GM10248 (cell line): ENCODE results near the gene EGR1.

Source experiments
- CTCF ChIA-PET: fragments of 300-600 bp; sonication (Branson Sonifier 250); formaldehyde crosslinking; extraction: SDS; loops from one replicate; lab custom pipeline; 2021; ENCODE audit warnings: antibody characterized with exemption; lab: Yijun Ruan, JAX
- POLR2A ChIA-PET: fragments of 350-650 bp; sonication (Branson Sonifier 250); formaldehyde crosslinking; extraction: SDS; loops from one replicate; lab custom pipeline; 2020; ENCODE audit warnings: antibody characterized with exemption; lab: Yijun Ruan, JAX
- DNase-seq: peaks from one replicate; pipeline ENCODE4 v3.0.0; 2012; ENCODE audit errors: extremely low spot score
- CTCF ChIP-seq: IDR thresholded peaks from 2 replicates; pipeline ENCODE4 v1.5.1; 2012; ENCODE audit warnings: mild to moderate bottlenecking, low read depth; ENCODE audit errors: extremely low read depth, missing control alignments, control extremely low read depth

Gene EGR1

GRCh38 chr5:138464008-138464387 is 1.3 kb upstream of the EGR1 start:
- peak; percentile 68 for TF ChIP-seq CTCF
- DNase-seq, result peak; percentile 95
- CTCF ChIA-PET, result interaction anchor here (0.7 to 10.3 kb wide), 11 partner anchors 9 to 279 kb away, joined by 3 to 152 read pairs (median 5); no protein-coding TSS in a partner anchor
- POLR2A ChIA-PET, result interaction anchor here (2.0 kb wide), 1 partner anchor 8 kb away, joined by 6 read pairs; no protein-coding TSS in a partner anchor

GRCh38 chr5:138464388-138465260 is 655 bp upstream of the EGR1 start:
- ChIA-PET POLR2A (interaction anchor here (0.7 to 2.2 kb wide), 16 partner anchors 9 to 133 kb away, joined by 3 to 16 read pairs (median 8); partner anchors contain the start of genes CDC25C, ETF1, HSPA9 and KDM3B), CTCF (interaction anchor here (0.6 to 10.3 kb wide), 12 partner anchors 9 to 279 kb away, joined by 3 to 152 read pairs (median 6); partner anchors contain the start of genes ETF1 and KDM3B)
- TF ChIP-seq CTCF, result peak; percentile 29
- peak; percentile 94 for DNase-seq

GRCh38 chr5:138466125-138466899 is 1.0 kb downstream of the EGR1 start:
- ChIA-PET POLR2A (interaction anchor here (0.6 to 2.2 kb wide), 23 partner anchors 8 to 1170 kb away, joined by 3 to 16 read pairs (median 7); partner anchors contain the start of genes CDC25C, ETF1, FAM53C and HSPA9), CTCF (interaction anchor here (1.0 to 10.3 kb wide), 5 partner anchors 10 to 114 kb away, joined by 3 to 152 read pairs (median 7); partner anchors contain the start of gene KDM3B)
- TF ChIP-seq CTCF, result no peak
- DNase-seq, result no peak

GRCh38 chr5:138466900-138467710 is 1.8 kb downstream of the EGR1 start:
- ChIA-PET CTCF (interaction anchor here (1.0 to 10.3 kb wide), 3 partner anchors 9 to 36 kb away, joined by 3 to 152 read pairs (median 42); no protein-coding TSS in a partner anchor), POLR2A (interaction anchor here (1.5 kb wide), 1 partner anchor 9 kb away, joined by 9 read pairs; no protein-coding TSS in a partner anchor)
- DNase-seq, result no peak
- no peak for TF ChIP-seq CTCF

- no peak for DNase-seq
- CTCF ChIA-PET, result interaction anchor here (9.3 kb wide), 1 partner anchor 36 kb away, joined by 42 read pairs; no protein-coding TSS in a partner anchor
- POLR2A ChIA-PET, result interaction anchor here (1.5 kb wide), 1 partner anchor 9 kb away, joined by 9 read pairs; no protein-coding TSS in a partner anchor
- TF ChIP-seq CTCF, result no peak
Measured at GRCh38 chr5:138467711-138468132, 2.4 kb downstream of the EGR1 start.
